HepG2 (cell line): Measurements from ENCODE around the gene ZSCAN26. TPM values are rescaled to one million over a fixed set of nuclear protein-coding genes. Genes with fewer than 3 reads are reported as not detected.

Experiments
- DRAP1 ChIP-seq: IDR thresholded peaks from 2 replicates; pipeline ENCODE4 v1.6.1; 2016; ENCODE audit warnings: missing genetic modification reagents, missing compliant biosample characterization
- FOXO4 ChIP-seq: sonication (generic); formaldehyde crosslinking; conservative IDR thresholded peaks from 2 replicates; pipeline ENCODE4 v1.8.1; 2023; ENCODE audit warnings: missing genetic modification reagents
- GATAD1 ChIP-seq: IDR thresholded peaks from 2 replicates; pipeline ENCODE4 v1.6.1; 2016; ENCODE audit warnings: missing genetic modification reagents, missing compliant biosample characterization
- GRHL1 ChIP-seq: sonication (generic); formaldehyde crosslinking; conservative IDR thresholded peaks from 2 replicates; pipeline ENCODE4 v1.8.0; 2022; ENCODE audit warnings: missing genetic modification reagents
- KIAA2018 ChIP-seq: sonication (generic); formaldehyde crosslinking; IDR thresholded peaks from 2 replicates; pipeline ENCODE4 v1.5.0; 2020; ENCODE audit warnings: mild to moderate bottlenecking, missing genetic modification reagents, borderline replicate concordance
- KMT2A ChIP-seq: sonication (generic); formaldehyde crosslinking; IDR thresholded peaks from 2 replicates; pipeline ENCODE4 v1.4.0; 2020; ENCODE audit warnings: missing genetic modification reagents
- MAFF ChIP-seq: IDR thresholded peaks from 2 replicates; pipeline ENCODE4 v1.6.1; 2011; ENCODE audit warnings: low read depth, low read length, improper control_type of control experiment
- SMARCC2 ChIP-seq: fragments of 450-650 bp; IDR thresholded peaks from 2 replicates; pipeline ENCODE4 v1.6.1; 2017; ENCODE audit warnings: antibody characterized with exemption, mild to moderate bottlenecking
- YEATS2 ChIP-seq: sonication (generic); formaldehyde crosslinking; IDR thresholded peaks from 2 replicates; pipeline ENCODE4 v1.4.0; 2020; ENCODE audit warnings: missing genetic modification reagents, borderline replicate concordance
- ZNF329 ChIP-seq: sonication (generic); formaldehyde crosslinking; IDR thresholded peaks from 2 replicates; pipeline ENCODE4 v1.9.0; 2021; ENCODE audit warnings: low read depth, mild to moderate bottlenecking, missing genetic modification reagents
- ZNF691 ChIP-seq: sonication (generic); formaldehyde crosslinking; IDR thresholded peaks from 2 replicates; pipeline ENCODE4 v1.4.0; 2020; ENCODE audit warnings: missing genetic modification reagents, low read depth, mild to moderate bottlenecking, borderline replicate concordance
- ZNF713 ChIP-seq: sonication (generic); formaldehyde crosslinking; IDR thresholded peaks from 2 replicates; pipeline ENCODE4 v1.4.0; 2020; ENCODE audit warnings: mild to moderate bottlenecking, missing genetic modification reagents
- ZNF720 ChIP-seq: sonication (generic); formaldehyde crosslinking; IDR thresholded peaks from 2 replicates; pipeline ENCODE4 v1.4.0; 2020; ENCODE audit warnings: missing genetic modification reagents
- ZSCAN25 ChIP-seq: sonication (generic); formaldehyde crosslinking; IDR thresholded peaks from 2 replicates; pipeline ENCODE4 v1.8.0; 2022; ENCODE audit warnings: mild to moderate bottlenecking, missing genetic modification reagents
- ZSCAN30 ChIP-seq: sonication (generic); formaldehyde crosslinking; IDR thresholded peaks from 2 replicates; pipeline ENCODE4 v1.5.0; 2020; ENCODE audit warnings: mild to moderate bottlenecking, missing genetic modification reagents
- polyA plus RNA-seq, 8 experiments: library from polyadenylated mRNA; depleted of rRNA in 3 of 8; stranded (reverse) in 7 of 8; unstranded in 1 of 8; fragments of >200 nt; fragmentation: Illumina TruSeq in 4 of 8; extraction: Trizol in 4 of 8; gene quantifications; 2 replicates each; pipeline versions ENCODE4 v1.2.1 to v1.2.3, GENCODE V29; 2011 to 2016; ENCODE audit warnings: low read depth in 4 of 8, missing spikeins in 1 of 8, mixed read lengths in 1 of 8; ENCODE audit not compliant: insufficient read depth in 1 of 8
- total RNA-seq, 5 experiments: library from RNA; depleted of rRNA; stranded (reverse); fragments of >200 nt; fragmentation: Illumina TruSeq; extraction: Trizol; gene quantifications; 2 replicates each; pipeline ENCODE4 v1.2.3, GENCODE V29; 2016; ENCODE audit warnings: low read depth in 1 of 5

ZSCAN26 gene
- total and polyA plus RNA-seq, 2 of the 13 experiments (the other 11 are each of a cell fraction or from before 2014, with no cell fraction given): 12.0 to 15.6 TPM

DNA sequence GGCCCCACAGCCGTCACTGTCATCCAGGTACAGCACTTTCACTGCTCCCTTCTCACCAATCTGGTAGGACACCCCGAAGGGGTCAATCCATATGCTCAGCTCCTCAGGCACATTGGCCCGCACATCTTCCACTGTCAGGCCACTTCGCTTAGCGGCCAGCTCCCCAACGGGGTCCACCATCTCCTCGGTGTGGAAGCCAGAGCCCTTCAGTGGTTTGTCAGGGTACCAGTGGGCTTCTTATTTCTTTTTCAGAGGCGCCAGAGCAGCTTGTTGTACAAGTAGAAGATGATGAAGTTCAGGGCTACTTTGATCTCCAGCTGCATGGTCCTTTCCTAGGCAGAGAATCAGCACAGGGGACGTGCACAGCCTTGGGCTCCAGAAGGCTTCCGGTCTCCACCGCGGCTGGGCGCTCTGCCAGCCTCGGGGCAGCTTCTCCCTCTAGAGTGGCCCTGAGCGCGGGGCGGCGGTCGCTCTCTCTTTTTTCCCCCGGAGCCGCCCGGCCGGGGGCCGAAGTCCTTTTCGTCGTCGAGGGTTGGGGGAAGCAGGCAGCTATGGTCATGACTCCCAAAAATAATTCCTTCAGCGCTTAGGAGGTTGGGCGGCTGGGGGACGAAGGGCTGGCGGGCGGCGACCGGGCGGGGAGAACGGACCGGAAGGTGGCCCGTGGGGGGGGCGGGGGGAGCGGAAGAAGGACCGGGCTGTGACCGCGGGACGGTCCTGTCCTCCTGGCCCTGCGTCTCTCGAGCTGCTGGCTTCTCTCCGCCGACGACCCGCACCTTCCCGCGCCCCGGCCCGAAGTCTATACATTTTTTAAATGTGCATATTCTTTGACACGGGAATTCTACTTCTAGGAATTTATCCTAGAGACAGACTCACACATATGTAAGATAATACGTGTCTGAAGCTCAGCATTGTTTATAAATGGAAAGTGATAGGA, 48.4 kb upstream of the ZSCAN26 start (continued):
- TF ChIP-seq ZSCAN25 (CRISPR knock-in tag) (no peak), ZNF713 (no peak), ZNF691 (peak; percentile 43), GRHL1 (CRISPR knock-in tag) (no peak), GATAD1 (peak; percentile 78), KIAA2018 (no peak), YEATS2 (peak; percentile 70; the same call in 1 of the 2 replicates), ZSCAN30 (CRISPR knock-in tag) (no peak), ZNF720 (CRISPR knock-in tag) (no peak), SMARCC2 (no peak), ZNF329 (no peak), KMT2A (CRISPR knock-in tag) (0 out of 2 replicates have a peak, but pooled peaks have one; percentile 19), DRAP1 (CRISPR knock-in tag) (no peak), MAFF (no peak), FOXO4 (CRISPR knock-in tag) (no peak)
